NT2/D1 (cell line): ENCODE data around the gene SLC66A2.
A peak's percentile ranks its signal among the peaks of the same experiment; 100 is the strongest.

ENCODE experiments used
- DNase-seq: peaks from one replicate; pipeline ENCODE4 v3.0.0-alpha.2; 2011; ENCODE audit warnings: low read depth, low spot score
- H3K27me3 ChIP-seq: 2 replicates; pipeline ENCODE4 v1.6.0; 2011; ENCODE audit warnings: mild to moderate bottlenecking; ENCODE audit not compliant: insufficient read length, insufficient read depth
- H3K36me3 ChIP-seq: 2 replicates; pipeline ENCODE4 v1.6.1; 2011; ENCODE audit warnings: mild to moderate bottlenecking, low read length, mixed read lengths; ENCODE audit not compliant: insufficient read depth, insufficient read length
- H3K4me1 ChIP-seq: 2 replicates; pipeline ENCODE4 v1.5.1; 2011; ENCODE audit not compliant: insufficient read depth, insufficient read length
- H3K4me3 ChIP-seq: 2 replicates; pipeline ENCODE4 v1.5.1; 2011; ENCODE audit warnings: low read depth; ENCODE audit not compliant: insufficient read length
- H3K9ac ChIP-seq: 2 replicates; pipeline ENCODE4 v1.6.0; 2011; ENCODE audit warnings: low read depth; ENCODE audit not compliant: insufficient read length
- H3K9me3 ChIP-seq: 2 replicates; pipeline ENCODE4 v1.5.1; 2011; ENCODE audit warnings: mild to moderate bottlenecking, low read length; ENCODE audit not compliant: insufficient read depth
- SUZ12 ChIP-seq: IDR thresholded peaks from 2 replicates; pipeline ENCODE4 v1.6.1; 2011; ENCODE audit not compliant: insufficient read length, insufficient read depth; ENCODE audit errors: extremely low read depth
- YY1 ChIP-seq: IDR thresholded peaks from 2 replicates; pipeline ENCODE4 v1.6.1; 2011; ENCODE audit not compliant: insufficient read length, insufficient read depth
- ZNF274 ChIP-seq: IDR thresholded peaks from 2 replicates; pipeline ENCODE4 v1.6.1; 2011; ENCODE audit warnings: mild to moderate bottlenecking, low read depth, low read length

SLC66A2 gene

DNA sequence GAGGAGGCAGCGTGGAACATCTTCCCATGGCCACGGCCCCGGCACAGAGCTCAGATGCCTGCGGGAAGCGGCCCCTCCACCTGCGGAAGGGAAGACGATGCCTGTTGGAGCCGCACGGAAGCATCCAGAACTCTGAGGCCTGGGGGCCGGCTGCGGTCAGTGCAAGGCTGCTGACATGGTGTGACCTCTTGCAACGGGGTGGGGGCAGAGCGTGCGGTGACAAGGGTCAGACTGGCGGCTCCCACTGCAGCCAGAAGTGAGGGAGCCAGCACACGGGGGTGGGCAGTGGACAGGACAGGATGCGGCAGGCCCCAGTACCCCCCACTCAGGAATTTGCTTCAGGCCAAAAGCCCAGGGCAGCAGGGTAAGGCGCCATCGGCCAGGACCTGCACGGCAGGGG, 48.8 kb downstream of the SLC66A2 start:
- no peak overlapping the region for H3K9ac ChIP-seq
- H3K4me1 ChIP-seq: no peaks in the 10 kb centered on the region
- H3K36me3 ChIP-seq: peaks cover 7% of the 10 kb centered on the region
- peaks cover 18% of the 10 kb centered on the region; the same call in 1 of the 2 replicates for H3K9me3 ChIP-seq
- no peaks in the 10 kb centered on the region for H3K27me3 ChIP-seq
- H3K4me3 ChIP-seq: no peak overlapping the region
- no peak for TF ChIP-seq ZNF274
- TF ChIP-seq YY1: no peak
- TF ChIP-seq SUZ12: no peak
- no peak for DNase-seq

DNA sequence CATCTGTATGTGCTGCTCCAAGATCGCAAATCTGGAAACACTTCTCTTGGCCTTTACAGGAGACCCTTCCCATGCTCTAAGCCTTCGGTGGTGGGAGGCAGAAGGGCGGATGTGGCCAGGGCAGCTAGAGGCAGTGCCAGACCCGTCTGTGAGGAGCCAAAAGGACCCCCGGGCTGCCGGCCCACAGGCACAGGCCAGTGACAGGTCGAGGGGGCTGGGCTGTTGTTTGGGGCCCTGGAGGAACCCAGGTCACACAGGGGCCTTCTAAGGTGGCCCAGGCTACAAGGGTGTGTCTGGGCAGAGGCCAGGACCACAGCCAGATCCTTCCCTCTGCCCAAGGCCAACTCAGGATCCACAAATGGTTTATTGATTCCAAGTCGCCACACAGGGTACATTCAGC, 49.4 kb downstream of the SLC66A2 start:
- no peaks in the 10 kb centered on the region for H3K4me1 ChIP-seq
- peak overlapping the region; percentile 10 for H3K9ac ChIP-seq
- DNase-seq: no peak
- H3K27me3 ChIP-seq: no peaks in the 10 kb centered on the region
- H3K36me3 ChIP-seq: peaks cover 7% of the 10 kb centered on the region
- no peak overlapping the region for H3K4me3 ChIP-seq
- TF ChIP-seq YY1 (no peak), ZNF274 (no peak), SUZ12 (no peak)
- H3K9me3 ChIP-seq: peaks cover 23% of the 10 kb centered on the region

DNA sequence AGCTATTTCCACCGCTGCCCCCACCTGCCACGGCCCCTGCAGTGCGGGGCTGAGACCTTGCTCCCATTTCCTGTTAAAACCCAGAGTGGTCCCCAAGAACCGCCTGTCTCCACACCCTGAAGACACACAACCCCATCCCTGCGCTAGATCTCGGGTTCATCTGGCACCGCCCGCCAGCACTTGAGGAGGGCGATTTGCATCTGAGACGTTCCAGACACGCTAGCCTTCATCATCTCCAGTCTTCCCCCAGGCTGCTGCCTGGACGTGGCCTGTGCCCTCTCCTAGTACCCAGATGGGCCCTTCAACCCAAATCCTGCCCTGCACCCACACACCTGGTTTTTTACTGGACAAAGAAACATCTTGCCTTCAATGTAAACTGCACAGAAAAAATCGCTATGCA, 49.8 kb downstream of the SLC66A2 start:
- Histone ChIP-seq H3K4me3 (no peak overlapping the region), H3K4me1 (no peaks in the 10 kb centered on the region), H3K36me3 (peaks cover 7% of the 10 kb centered on the region), H3K9me3 (peaks cover 27% of the 10 kb centered on the region), H3K9ac (no peak overlapping the region), H3K27me3 (no peaks in the 10 kb centered on the region)
- DNase-seq: no peak
- TF ChIP-seq ZNF274 (no peak), YY1 (no peak), SUZ12 (no peak)

DNA sequence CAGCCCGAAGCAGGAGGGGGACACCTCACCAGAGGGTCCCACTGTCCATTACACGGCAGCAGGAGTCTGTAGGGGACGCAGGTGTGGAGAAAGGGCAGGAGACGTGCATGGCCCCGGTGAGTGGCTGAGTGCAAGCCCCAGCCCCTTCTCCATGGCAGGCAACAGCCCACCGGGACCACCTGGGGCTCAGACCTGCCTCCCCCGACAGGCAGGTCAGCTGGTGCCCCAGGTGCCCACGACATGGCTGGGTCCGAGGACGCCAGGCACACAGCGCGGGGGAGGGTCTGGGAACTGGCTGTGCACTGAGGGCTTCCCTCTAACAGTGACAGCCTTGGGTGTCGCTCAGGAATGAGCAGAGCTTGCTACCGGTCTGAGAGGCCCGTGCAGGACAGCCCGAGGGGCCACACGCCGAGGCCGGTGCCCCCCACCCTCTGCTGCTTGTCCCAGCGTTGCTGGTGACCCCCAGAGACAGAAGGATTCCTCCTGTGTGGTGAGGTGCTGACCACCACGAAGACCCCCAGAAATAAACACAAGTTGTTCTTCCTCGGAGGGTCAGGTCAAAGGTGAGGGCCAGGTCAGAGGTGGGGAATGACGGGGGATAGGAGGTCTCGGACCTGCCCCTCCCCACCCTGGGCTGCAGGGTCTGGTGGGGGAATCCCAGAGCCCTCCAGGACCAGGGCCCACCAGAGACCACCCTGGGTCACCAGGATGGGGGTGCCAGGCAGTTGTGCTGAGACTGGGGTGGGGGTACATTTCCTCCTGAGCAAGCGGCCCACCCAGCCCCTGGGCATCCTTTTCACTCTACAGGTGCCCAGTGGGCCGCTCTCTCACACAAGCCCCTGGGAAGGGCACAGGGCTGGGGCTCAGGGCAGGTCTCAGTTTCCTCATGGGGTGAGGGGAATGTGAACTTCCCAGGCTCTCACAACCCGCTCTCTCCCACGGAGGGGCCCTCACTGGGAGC, 50.6 kb downstream of the SLC66A2 start:
- peaks cover 7% of the 10 kb centered on the region for H3K36me3 ChIP-seq
- H3K27me3 ChIP-seq: no peaks in the 10 kb centered on the region
- TF ChIP-seq SUZ12: no peak
- TF ChIP-seq ZNF274: no peak
- TF ChIP-seq YY1: no peak
- H3K4me3 ChIP-seq: no peak overlapping the region
- no peak overlapping the region for H3K9ac ChIP-seq
- H3K4me1 ChIP-seq: no peaks in the 10 kb centered on the region
- H3K9me3 ChIP-seq: peaks cover 33% of the 10 kb centered on the region
- DNase-seq: no peak

DNA sequence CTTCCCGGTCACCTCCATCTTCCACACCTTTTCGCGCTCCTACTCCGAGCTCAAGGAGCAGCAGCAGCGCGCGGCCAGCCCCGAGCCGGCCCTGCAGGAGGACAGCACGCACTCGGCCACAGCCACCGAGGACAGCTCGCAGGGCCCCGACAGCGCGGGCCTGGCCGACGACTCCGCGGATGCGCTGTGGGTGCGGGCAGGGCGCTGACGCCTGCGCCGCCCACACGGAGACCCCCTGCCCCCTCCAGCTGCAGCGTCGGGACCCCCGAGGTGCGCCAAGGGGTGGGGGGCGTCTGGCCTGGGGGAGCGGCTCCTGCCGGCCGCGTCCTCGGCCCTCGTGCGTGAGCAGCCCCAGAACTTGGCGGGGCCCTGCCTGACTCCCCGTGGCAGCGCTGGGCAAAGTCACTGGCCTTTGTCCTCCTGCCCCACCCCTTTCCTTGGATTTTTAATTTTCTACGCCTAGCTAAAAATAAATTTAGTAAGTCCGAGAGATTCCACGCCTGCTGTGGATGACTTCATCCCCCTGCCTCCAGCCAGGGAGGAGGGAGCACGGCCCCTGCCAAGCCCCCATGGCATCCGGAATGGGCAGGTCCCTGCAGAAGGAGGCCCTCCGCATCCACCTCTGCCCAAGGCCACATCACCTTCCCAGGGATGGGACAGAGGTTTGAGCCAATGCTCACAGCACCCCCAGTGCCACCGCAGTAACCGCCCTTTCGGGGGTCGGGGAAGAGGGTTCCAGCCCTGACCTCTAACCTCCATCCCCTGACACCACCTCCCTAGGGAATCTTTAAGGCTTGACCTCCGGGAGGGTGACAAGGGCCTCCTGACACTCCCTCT, 51.6 kb downstream of the SLC66A2 start:
- H3K4me3 ChIP-seq: no peak overlapping the region
- TF ChIP-seq YY1 (no peak), SUZ12 (no peak), ZNF274 (no peak)
- H3K36me3 ChIP-seq: peaks cover 7% of the 10 kb centered on the region
- no peaks in the 10 kb centered on the region for H3K27me3 ChIP-seq
- no peaks in the 10 kb centered on the region for H3K4me1 ChIP-seq
- no peak for DNase-seq
- H3K9ac ChIP-seq: no peak overlapping the region
- H3K9me3 ChIP-seq: peaks cover 41% of the 10 kb centered on the region

DNA sequence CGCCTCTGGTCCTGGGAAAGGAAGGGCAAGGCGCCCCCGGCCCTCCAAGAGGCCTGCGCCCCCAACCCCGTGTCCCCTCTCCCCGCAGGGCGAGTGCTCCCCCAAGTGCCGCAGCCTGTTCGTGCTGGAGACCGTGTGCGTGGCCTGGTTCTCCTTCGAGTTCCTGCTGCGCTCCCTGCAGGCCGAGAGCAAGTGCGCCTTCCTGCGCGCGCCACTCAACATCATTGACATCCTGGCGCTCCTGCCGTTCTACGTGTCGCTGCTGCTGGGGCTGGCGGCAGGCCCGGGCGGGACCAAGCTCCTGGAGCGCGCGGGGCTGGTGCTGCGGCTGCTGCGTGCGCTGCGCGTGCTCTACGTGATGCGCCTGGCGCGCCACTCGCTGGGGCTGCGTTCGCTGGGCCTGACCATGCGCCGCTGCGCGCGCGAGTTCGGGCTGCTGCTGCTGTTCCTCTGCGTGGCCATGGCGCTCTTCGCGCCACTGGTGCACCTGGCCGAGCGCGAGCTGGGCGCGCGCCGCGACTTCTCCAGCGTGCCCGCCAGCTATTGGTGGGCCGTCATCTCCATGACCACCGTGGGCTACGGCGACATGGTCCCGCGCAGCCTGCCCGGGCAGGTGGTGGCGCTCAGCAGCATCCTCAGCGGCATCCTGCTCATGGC, 52.4 kb downstream of the SLC66A2 start:
- Histone ChIP-seq H3K4me3 (no peak overlapping the region), H3K9ac (no peak overlapping the region), H3K4me1 (no peaks in the 10 kb centered on the region), H3K36me3 (peaks cover 7% of the 10 kb centered on the region), H3K27me3 (no peaks in the 10 kb centered on the region), H3K9me3 (peaks cover 46% of the 10 kb centered on the region)
- no peak for DNase-seq
- TF ChIP-seq YY1 (no peak), SUZ12 (no peak), ZNF274 (no peak)
